Left forelimb (tissue), 1 donor: ENCODE data around the gene SLC7A11.
"Not testable (repeated sequence)": the region's sequence is repeated elsewhere in the genome, so short reads cannot be mapped to it uniquely, and the experiment has no call there.

Source experiments
- DNase-seq: peaks from one replicate; pipeline ENCODE4 v3.0.0-alpha.2; 2018; ENCODE audit warnings: low spot score

SLC7A11 gene

DNA sequence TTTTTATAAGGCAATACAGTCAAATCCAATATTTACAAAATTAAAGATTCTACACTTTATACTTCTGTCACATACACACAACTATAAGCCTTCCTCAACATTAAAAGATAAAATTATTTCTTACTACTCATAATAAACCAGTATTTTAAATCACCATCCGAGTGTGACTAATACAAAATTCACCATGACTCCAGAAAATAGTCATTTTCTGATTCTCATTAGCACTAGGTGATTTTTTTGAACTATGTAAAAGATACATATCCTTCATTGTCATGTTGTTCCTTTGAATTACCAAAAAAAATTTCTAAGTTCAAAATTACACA, 646 bp upstream of the SLC7A11 start:
- no peak for DNase-seq

DNA sequence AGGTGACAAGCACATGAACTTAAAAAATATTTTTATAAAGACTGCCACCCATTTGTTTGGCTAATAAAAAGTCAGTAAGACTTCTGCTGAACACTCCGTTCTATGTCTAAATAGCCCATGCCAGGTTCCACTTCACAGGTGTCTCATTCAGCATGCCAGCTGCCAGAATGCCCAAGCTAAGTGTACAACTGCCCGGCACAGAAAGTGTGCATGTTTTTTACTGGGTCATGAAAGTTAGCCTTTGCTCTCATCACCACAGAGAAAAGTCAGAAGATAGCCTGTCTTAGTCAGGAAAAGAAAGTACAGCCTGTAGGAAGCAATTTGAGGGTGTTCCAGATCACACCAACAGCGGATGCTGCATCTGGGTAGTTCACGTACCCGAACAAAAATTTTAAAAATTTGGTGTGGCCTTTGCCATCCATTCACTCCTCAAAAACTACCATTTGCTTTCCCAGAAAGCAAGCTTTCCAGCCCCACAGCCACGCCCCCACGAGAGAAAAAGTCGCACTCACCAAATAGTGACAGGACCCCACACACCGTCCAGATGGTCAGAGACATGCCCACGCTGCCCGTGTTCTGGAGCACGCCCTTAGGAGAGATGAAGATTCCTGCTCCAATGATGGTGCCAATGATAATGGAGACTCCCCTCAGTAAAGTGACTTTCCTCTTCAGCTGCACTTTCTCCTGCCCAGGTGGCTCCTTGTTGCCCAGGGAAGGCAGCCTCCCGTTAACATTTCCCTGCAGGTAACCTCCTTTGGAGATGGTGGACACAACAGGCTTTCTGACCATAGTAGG, 671 bp downstream of the SLC7A11 start:
- no peak for DNase-seq

DNA sequence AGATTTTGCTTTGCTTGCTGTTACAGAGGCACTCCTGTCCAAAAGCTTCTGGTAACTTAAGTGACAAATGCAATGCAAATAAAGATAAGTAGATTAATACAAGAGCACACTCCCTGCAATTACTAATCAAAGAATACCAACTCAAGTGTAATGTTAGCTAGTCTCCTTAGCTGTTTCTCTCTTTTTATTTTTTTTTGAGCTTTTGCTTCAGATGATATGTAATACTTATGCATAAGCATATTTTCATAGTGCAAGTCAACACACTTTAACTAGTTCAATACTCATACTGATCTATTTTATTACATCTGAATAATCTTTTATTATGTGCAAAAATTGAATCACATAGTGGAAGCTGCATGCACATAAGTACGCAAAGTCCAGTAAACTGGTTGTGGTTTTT, 2.7 kb downstream of the SLC7A11 start:
- no peak for DNase-seq

DNA sequence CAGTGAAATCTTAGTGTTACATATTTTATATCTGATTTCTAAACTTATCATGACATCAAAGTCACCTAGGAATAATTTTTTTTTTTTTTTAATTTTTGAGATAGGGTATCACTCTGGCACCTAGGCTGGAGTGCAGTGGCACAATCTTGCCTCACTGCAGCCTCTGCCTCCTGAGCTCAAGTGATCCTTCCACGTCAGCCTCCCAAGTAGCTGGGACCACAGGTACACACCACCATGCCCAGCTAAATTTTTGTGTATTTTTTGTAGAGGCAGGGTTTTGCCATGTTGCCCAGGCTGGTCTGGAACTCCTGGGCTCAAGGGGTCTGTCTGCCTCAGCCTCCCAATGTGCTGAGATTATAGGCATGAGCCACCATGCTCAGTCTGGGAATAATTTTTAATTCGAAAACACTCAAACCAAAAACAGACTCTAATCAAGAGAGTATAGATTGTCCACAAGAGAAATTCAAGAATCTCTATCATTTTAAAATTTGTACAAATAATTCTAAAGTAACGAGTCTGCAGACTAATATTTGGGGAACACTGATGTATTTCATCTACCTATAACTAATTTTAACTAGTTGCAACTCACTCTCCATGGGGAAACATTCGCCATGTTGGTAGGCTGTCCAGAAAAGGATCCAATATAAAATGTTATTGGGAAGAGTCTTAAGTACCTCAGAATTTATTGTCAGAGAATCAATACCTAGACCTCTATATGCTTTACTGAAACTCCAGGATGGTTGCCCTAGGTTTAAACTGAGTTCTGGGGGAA, 3.4 kb downstream of the SLC7A11 start:
- no peak for DNase-seq

DNA sequence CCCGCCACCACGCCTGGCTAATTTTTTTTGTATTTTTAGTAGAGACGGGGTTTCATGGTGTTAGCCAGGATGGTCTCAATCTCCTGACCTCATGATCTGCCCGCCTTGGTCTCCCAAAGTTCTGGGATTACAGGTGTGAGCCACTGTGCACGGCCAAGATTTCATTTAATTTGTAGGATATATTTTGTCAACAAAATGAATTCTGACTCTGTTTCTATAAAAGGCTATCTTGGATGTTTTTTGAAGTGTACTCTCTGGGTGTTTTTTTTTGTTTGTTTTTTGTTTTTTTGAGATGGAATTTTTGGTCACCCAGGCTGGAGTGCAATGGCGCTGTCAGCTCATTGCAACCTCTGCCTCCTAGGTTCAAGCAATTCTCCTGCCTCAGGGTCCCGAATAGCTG, 5.0 kb downstream of the SLC7A11 start:
- not testable (repeated sequence) for DNase-seq

DNA sequence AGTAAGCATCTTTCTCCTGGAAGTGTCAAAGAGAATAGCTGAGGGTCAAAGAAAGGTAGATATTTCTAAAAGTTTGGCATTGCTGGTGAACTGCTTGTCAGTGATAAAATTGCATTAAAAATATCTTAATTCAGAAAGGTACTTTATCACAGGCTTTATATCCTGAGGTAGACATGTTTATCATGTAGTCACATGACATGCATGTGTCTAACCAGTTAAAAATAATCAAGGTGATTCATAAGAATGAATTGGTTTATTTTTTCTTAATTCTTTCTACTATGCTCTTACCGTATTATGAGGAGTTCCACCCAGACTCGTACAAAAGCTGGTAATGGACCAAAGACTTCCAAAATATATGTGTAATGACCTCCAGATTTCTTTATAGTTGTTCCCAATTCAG, 6.1 kb downstream of the SLC7A11 start:
- DNase-seq: no peak

DNA sequence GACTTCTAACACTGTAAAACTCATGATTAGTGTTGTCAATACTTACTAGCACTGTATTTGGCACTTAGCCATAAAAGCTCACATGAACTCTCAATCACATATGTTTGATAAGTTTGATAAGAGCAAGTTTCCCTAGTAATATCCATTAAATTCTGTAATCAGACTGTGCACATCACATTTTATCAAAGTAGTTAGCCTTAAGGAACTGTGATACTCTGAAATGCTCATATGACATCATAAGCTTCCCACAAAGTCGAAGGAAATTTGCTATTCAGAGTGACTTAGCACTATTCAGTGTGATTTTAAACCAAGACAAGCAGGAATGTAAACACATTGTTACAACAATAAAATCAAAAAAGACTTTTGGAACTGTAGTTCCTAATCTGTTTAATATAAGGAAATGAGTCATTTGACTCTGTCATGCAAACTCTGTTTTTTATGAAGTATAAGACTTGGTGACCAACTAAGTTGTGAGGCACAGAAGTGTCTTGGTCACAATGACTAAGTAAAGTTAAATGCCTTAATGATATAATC, 6.7 kb downstream of the SLC7A11 start:
- DNase-seq: no peak

DNA sequence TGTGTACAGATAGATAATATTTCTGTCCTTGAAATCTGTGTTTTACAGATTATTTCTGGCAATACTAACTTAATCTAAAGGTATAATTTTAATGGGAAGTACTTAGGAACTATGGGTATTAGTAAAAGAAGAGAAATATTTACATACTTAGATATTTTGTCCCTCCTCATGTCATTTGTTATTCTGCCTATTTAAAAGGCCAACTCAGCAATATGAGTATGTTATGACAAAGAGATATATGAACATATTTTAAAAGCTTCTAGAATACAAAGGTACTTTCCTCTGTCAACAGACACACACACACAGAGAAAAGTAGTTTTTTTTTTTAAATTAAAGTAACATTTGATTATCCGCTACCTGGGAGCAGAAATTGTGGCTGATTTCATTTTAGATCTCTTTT, 7.9 kb downstream of the SLC7A11 start:
- DNase-seq: no peak

DNA sequence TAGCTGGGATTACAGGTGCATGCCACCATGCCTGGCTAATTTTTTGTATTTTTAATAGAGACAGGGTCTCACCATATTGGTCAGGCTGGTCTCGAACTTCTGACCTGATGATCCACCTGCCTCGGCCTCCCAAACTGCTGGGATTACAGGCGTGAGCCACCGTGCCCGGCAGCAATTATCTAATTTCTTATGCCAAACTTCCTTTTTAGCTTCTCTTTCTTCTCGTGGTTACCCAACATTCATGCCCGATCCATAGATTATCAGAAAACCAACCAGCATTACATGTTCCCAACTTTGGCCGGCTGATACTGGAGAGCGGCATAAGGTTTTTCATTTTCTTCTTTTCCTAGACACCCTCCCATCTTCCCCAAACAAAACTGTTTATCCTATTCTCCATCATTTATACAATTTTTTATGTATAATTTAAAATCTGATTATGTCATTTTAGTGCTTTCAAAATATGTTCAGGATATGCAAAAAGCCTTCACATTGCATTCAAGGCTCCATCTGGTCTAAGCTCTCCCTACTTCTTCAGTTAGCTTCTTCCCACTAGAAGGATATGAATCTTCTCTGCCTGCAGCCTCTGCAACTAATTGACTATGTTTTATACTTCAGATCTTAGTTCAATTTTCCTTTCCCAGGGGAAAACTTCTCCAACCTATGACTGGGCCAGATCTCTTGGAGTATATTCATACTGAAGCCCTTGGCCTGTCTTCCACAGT, 8.7 kb downstream of the SLC7A11 start:
- DNase-seq: no peak

DNA sequence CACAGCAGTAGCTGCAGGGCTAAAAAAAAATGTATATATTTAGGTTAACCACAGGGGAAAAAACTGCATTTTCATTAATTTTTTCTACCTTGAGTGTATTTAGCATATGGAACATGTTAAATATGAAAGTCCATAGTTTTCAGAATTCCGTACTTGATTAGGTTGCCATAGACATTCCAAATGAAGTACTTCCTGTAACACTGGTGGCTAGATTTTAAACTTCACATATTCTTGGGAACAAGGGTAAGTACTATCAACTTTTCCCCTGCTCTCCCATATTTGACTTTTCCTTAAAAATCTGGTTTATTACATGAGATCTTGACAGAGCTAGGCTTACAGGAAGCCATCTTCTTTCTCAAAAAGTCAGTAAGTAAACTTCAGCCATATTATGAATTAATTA, 9.8 kb downstream of the SLC7A11 start:
- DNase-seq: no peak

DNA sequence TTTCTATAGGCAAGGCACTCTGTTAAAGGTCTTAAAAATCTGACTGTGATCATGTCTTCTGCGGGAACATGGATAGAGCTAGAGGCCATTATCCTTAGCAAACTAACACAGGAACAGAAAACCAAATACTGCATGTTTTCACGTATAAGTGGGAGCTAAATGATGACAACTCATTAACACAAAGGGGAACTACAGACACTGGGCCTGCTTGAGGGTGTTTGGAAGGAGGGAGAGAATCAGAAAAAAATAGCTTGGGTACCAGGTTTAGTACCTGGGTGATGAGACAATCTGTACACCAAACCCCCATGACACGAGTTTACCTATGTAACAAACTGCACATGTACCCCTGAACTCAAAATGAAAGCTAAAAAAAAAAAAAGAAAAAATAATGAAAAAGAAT, 12.1 kb downstream of the SLC7A11 start:
- DNase-seq: no peak

DNA sequence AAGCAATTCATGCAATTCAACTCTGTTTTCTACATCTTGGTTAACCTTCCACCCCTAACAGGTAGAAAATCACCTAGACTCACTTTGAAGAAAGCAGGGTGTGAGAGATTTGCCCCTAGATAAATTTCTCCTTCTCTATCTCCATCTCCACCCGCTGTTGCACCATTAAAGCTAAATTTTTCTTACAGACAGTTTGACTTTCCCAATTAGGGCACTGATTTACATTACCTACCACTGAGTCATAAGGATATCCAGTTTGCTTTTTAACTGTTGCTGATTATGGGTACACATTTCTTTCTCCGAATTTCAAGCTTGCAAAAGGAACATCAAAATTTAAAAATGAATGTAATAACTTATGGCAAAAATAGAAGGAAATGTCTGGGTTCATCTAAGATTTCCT, 13.0 kb downstream of the SLC7A11 start:
- DNase-seq: no peak

DNA sequence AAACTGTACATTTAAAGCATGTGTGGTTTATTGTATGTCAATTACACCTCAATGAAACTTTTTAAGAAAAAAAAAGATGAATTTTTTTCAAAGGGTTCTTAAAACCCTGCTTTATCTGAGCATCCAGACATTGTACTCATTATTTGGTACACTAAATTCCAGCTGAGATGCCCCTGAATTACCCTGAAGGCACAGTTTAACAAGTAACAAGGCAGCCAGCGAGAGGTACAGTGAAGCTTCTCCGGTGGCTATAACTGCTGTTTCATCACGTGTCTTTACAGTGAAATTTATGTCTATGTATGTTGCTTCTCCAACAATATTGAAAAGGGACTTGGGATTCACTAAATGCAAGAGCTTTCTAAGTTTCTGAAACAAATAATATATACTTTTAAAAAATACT, 15.8 kb downstream of the SLC7A11 start:
- no peak for DNase-seq

DNA sequence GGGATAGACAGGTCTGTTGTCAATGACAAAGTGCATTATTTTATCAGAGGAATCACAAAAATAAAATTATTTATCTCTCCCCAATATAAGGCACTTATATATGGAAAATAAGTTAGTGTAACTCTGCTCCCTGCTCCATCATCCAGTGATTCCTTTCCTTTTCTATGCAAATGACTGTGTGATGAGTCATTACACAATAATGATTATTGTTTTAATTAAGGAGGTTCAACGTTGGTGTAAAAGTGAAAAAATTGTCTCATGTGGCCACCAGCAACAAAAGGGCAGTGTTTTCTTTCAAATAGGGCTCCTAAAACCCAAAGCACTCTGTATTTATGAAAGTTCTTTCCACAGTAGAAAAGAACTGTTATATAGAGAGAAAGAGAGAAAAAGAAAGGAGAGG, 16.7 kb downstream of the SLC7A11 start:
- no peak for DNase-seq

DNA sequence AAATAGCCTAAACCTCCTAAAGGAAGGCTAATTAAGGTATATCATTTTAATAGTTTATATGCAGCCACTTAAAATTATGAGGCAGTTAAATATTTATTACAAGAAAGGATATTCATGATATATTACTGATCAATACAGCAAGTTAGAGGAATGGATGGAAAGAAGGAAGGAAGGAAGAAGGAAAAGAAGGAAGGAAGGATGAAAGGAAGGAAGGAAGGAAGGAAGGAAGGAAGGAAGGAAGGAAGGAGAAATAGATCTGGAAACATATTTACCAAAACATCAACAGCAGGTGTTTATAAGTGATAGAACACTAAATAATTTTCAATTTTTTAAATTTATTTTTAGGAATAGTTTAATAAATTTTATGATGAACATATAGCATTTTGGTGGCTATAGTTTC, 17.5 kb downstream of the SLC7A11 start:
- DNase-seq: no peak

DNA sequence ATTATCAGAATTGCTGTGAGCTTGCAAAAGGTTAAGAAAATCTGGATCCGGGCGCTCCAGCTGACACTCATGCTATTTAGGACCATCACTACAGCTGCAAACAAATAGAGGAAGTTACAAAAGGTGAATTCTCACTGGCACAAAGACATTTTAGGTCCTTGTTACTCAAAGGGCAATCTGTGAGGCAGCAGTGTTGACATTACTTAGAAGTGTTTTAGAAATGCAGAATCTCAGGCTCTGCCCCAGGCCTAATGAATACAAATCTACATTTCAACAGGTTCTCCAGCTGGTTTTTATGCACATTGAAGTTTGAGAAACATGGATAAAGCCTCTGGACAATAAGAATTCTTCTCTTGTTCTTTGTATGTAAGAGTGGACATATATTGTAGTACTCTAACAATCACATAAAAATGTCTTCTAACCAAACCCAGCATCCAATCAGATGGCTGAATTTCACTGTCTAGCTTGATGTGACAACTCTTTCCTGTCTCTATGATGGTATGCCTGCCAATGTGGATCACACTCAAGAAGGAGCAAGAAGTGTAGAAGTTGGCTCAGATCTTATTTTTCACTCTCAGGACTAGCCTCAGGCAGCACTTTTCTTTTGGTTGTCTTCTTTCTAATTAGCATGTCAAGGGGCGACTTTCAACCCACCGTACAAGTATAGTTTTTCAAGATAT, 18.8 kb downstream of the SLC7A11 start:
- no peak for DNase-seq

DNA sequence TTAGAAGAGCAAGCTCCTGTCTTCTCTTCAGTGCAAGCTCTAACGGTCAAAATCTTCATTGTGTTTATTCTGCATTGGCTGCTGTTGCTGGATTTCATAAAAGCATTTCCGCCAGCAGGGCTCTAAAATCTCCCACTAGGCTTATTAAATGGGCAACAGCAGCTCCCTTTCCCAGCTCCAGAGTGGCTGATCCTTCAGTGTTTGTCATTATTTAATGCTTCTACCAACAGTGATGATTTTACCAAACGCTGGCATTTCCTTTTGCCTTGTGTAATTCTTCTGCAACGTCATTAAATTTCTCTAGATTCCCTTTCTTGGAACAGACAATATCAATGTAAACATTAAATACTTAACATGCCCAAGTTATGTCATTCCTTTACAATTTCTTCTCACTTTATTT, 20.1 kb downstream of the SLC7A11 start:
- DNase-seq: no peak

DNA sequence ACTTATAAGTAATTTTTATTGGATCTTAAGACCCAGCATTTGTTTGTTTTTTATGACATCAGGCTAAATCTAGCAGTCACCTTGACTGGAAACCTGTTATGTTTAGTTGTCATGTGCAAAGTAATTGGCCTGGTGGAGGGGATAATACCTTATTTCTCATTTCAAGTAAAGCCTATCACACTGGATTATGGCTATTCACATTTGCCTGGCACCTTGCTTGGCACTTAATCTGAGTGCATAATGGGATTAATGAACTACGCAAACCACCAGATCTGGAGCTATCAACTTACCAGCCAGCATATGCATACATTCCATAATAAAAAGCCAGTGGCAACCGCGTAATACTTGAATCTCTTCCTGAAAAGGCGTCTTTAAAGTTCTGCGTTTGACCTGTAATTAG, 23.2 kb downstream of the SLC7A11 start:
- no peak for DNase-seq

DNA sequence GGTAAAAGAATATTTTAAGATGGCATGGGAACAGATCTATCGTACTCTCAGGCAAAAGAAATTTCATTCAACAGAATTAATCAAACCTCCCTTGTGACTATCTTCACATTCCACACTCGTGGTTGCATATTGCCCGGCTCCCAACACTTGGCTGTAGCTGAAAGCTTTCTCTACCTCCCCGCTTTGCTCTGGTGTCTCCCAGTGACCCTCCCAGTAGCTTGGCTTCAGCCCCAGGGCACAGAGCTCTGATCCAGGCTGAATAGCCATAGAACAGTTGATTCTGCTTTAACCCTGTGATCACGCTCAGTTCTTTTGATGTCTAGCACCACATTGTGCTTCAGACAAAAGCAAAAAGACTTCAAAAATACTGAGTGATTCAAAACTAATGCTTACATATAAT, 24.6 kb downstream of the SLC7A11 start:
- DNase-seq: no peak

DNA sequence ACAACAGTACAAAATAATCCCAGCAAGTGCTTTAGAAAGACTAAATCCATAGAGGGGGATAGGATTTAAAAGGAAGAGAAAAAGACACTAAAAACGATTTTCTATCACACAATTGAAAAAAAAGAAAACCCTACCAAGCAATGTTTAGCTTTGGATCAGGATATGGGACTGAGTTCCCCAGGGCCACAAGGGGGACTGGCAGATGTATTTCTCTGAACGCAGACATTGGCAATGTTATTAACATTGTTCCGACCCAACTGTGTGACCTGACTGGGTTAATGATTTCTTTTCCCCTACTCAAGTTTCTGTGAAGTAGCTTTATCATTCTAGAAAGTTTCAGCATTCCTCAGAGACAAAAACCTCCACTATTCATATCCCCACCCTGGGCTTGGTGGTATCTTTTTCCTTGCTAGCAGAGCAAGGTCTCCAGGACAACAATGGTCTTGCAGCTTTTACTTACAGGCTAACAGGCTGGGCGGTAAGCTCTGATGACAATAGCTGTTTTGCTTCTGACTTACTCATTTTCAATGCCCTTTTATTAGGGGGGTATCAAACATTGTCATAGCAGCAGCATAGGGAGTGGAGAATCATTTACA, 25.8 kb downstream of the SLC7A11 start:
- no peak for DNase-seq

DNA sequence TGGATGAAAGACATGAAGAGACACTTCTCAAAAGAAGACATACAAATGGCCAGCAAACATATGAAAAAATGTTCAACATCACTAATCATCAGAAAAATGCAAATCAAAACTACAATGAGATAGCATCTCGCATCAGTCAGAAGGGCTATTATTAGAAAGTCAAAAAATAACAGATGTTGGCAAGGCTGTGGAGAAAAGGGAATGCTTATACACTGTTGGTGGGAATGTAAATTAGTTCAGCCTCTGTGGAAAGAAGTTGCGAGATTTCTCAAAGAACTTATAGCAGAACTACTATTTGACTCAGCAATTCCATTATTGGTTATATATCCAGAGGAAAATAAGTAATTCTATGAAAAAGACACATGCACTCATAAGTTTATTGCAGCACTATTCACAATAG, 31.6 kb downstream of the SLC7A11 start:
- not testable (repeated sequence) for DNase-seq

DNA sequence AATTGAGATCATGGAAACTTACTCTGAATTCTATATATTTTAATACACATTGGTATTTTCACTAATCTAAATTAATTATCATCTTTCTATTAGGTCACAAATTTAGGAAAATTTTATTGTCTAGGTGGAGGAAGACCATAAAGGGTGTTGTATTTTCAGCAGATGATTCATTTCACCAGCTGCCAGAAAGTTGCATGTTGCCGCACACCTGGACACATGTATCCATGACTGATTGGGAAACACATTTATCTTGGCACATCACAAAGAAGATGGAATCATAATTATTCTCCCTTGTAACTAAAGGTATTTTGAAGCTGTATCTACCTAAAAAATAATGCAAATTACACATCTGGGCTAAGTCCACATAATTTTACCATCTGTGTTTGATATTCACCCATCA, 33.1 kb downstream of the SLC7A11 start:
- no peak for DNase-seq
